Endothelial cell of umbilical vein (primary cell): ENCODE results near the gene CEBPZOS. TPM values are rescaled to one million over a fixed set of nuclear protein-coding genes. Genes with fewer than 3 reads are reported as not detected.

Source experiments
- BruUV-seq: library from RNA; stranded (reverse); fragments of 400-500 nt; replicated peaks from 2 replicates; lab custom pipeline; 2021; lab: Mats Ljungman, UMichigan
- CTCF ChIA-PET: fragments of 300-600, 350-600 bp; sonication (Branson Sonifier 250); formaldehyde crosslinking; loops from one replicate; lab custom pipeline; 2021; ENCODE audit warnings: antibody characterized with exemption, inconsistent platforms; lab: Charles Lee
- POLR2A ChIA-PET: fragments of 300-600, 350-600 bp; sonication (Branson Sonifier 250); formaldehyde crosslinking; loops from one replicate; lab custom pipeline; 2021; ENCODE audit warnings: antibody characterized with exemption, inconsistent platforms; lab: Charles Lee
- DNase-seq: peaks from one replicate; pipeline ENCODE4 v3.0.0-alpha.2; 2011; ENCODE audit warnings: low read depth, low spot score
- FAIRE-seq: peaks from 2 replicates; lab custom pipeline; 2011; peaks lifted over from hg19 to GRCh38; lab: Jason Lieb, UNC
- H2AFZ ChIP-seq: 2 replicates; pipeline ENCODE4 v1.6.0; 2012; ENCODE audit warnings: low read depth, low read length, control low read depth, inconsistent platforms
- H3K27ac ChIP-seq: 2 replicates; pipeline ENCODE4 v1.5.1; 2011; ENCODE audit warnings: low read depth, mild to moderate bottlenecking, control low read depth, low read length, moderate library complexity; ENCODE audit not compliant: insufficient read depth
- H3K27me3 ChIP-seq, 2 experiments: 2 replicates each; pipeline versions ENCODE4 v1.6.0 to v1.6.1; 2011; ENCODE audit warnings: low read length in 2 of 2, mixed read lengths in 1 of 2; ENCODE audit not compliant: control insufficient read depth in 2 of 2, insufficient read depth in 2 of 2
- H3K36me3 ChIP-seq, 2 experiments: 2 replicates in 1 of 2; 3 replicates in 1 of 2; pipeline ENCODE4 v1.5.1; 2011; ENCODE audit warnings: low read length in 2 of 2, mild to moderate bottlenecking in 1 of 2, moderate library complexity in 1 of 2; ENCODE audit not compliant: control insufficient read depth in 2 of 2, insufficient read depth in 2 of 2; ENCODE audit errors: extremely low read depth in 1 of 2
- H3K4me1 ChIP-seq: 3 replicates; pipeline ENCODE4 v1.5.1; 2011; ENCODE audit warnings: mild to moderate bottlenecking, low read length; ENCODE audit not compliant: control insufficient read depth, insufficient read depth; ENCODE audit errors: extremely low read depth
- H3K4me2 ChIP-seq: 2 replicates; pipeline ENCODE4 v1.6.1; 2011; ENCODE audit warnings: low read length, control low read depth, mixed read lengths; ENCODE audit not compliant: insufficient read depth
- H3K4me3 ChIP-seq, 3 experiments: fragments of 200-600 bp in 1 of 3; sonication (generic), shearing (Covaris generic) in 1 of 3; replicated peaks in 1 of 3; 2 replicates each; pipeline ENCODE4 v1.5.1; 2011 to 2016; ENCODE audit warnings: control low read depth in 3 of 3, low read length in 3 of 3, mild to moderate bottlenecking in 2 of 3, inconsistent platforms in 1 of 3, low read depth in 1 of 3, moderate library complexity in 1 of 3; ENCODE audit not compliant: insufficient read depth in 1 of 3
- H3K79me2 ChIP-seq: 2 replicates; pipeline ENCODE4 v1.6.0; 2012; ENCODE audit warnings: low read length, inconsistent platforms; ENCODE audit not compliant: control insufficient read depth, insufficient read depth
- H3K9ac ChIP-seq: replicated peaks from 2 replicates; pipeline ENCODE3; 2011; ENCODE audit warnings: low read length, control low read depth; ENCODE audit not compliant: insufficient read depth; ENCODE audit errors: extremely low read depth
- H3K9me1 ChIP-seq: replicated peaks from 3 replicates; pipeline ENCODE4 v1.6.0; 2011; ENCODE audit warnings: mild to moderate bottlenecking, low read length; ENCODE audit not compliant: control insufficient read depth, insufficient read depth; ENCODE audit errors: extremely low read depth
- H3K9me3 ChIP-seq: replicated peaks from 2 replicates; pipeline ENCODE4 v1.5.1; 2012; ENCODE audit warnings: low read length, inconsistent platforms; ENCODE audit not compliant: control insufficient read depth, insufficient read depth
- H4K20me1 ChIP-seq: replicated peaks from 2 replicates; pipeline ENCODE3; 2011; ENCODE audit warnings: mild to moderate bottlenecking, low read length; ENCODE audit not compliant: control insufficient read depth, insufficient read depth; ENCODE audit errors: extremely low read depth
- EZH2 ChIP-seq: IDR thresholded peaks from 2 replicates; pipeline ENCODE4 v1.6.1; 2012; ENCODE audit warnings: borderline replicate concordance, low read depth, mild to moderate bottlenecking, moderate library complexity, low read length, inconsistent platforms; ENCODE audit not compliant: severe bottlenecking
- FOS ChIP-seq: IDR thresholded peaks from 2 replicates; pipeline ENCODE4 v1.6.1; 2011; ENCODE audit warnings: mild to moderate bottlenecking, low read length, moderate library complexity, borderline replicate concordance; ENCODE audit not compliant: insufficient read depth
- GATA2 ChIP-seq: IDR thresholded peaks from 2 replicates; pipeline ENCODE4 v1.7.0; 2011; ENCODE audit warnings: low read depth, mild to moderate bottlenecking, moderate library complexity, mixed read lengths, low read length; ENCODE audit not compliant: insufficient read length, insufficient read depth
- JUN ChIP-seq: IDR thresholded peaks from 2 replicates; pipeline ENCODE4 v1.6.1; 2011; ENCODE audit warnings: borderline replicate concordance, low read depth; ENCODE audit not compliant: insufficient read length, insufficient read depth
- MAX ChIP-seq: IDR thresholded peaks from 2 replicates; pipeline ENCODE4 v1.6.1; 2011; ENCODE audit not compliant: insufficient read depth, insufficient read length
- MYC ChIP-seq: IDR thresholded peaks from one replicate; pipeline ENCODE4 v1.6.1; 2011; ENCODE audit warnings: mild to moderate bottlenecking, low read depth, low read length
- POLR2A ChIP-seq: IDR thresholded peaks from 2 replicates; pipeline ENCODE4 v1.6.1; 2012; ENCODE audit warnings: low read depth, mild to moderate bottlenecking, control low read depth, low read length
- POLR2AphosphoS5 ChIP-seq: IDR thresholded peaks from 2 replicates; pipeline ENCODE4 v1.6.1; 2012; ENCODE audit warnings: low read depth, mild to moderate bottlenecking, control low read depth, low read length, moderate library complexity; ENCODE audit not compliant: insufficient read depth
- dilution Hi-C: fragments of 300-500 bp; cut with MboI; formaldehyde crosslinking; loops from one replicate; pipeline ENCODE4 v1.15.0; 2019; ENCODE audit warnings: low sequenced_read_pairs; ENCODE audit not compliant: extremely low pct_ligation_motif_present
- intact Hi-C: fragments of 100-400 bp; cut with micrococcal nuclease; formaldehyde crosslinking; loops from one replicate; pipeline ENCODE4 v1.10.0; 2022
- polyA plus RNA-seq, 4 experiments: library from polyadenylated mRNA; depleted of rRNA in 3 of 4; stranded (reverse) in 3 of 4; unstranded in 1 of 4; fragments of >200 nt; gene quantifications; 2 replicates each; pipeline versions ENCODE4 v1.2.1 to v1.2.3, GENCODE V29; 2011 to 2012; ENCODE audit warnings: missing spikeins in 1 of 4
- total RNA-seq: library from RNA; stranded (reverse); gene quantifications from 2 replicates; pipeline ENCODE4 v1.2.3, GENCODE V29; 2021
- TF ChIP-seq, protein P1 (sequence below), 2 donors: IDR thresholded peaks; 1 replicate in 1 of 2; 2 replicates in 1 of 2; pipeline ENCODE4 v1.5.1; 2011; ENCODE audit warnings: low read length in 2 of 2, mild to moderate bottlenecking in 2 of 2, moderate library complexity in 2 of 2, control low read depth in 1 of 2, inconsistent platforms in 1 of 2, low read depth in 1 of 2; ENCODE audit not compliant: insufficient read depth in 1 of 2; ENCODE audit errors: extremely low read depth in 1 of 2

Gene CEBPZOS
- total and polyA plus RNA-seq, 2 donors (not counting 3 experiments of a cell fraction or from before 2014, with no cell fraction given) = 29.1 to 36.3 TPM

GRCh38 chr2:37154785-37155184, 41.5 kb upstream of the CEBPZOS start:
- no peak overlapping the region for H3K4me2 ChIP-seq
- no peak overlapping the region for H3K9ac ChIP-seq
- peaks cover 49% of the 10 kb centered on the region for H3K79me2 ChIP-seq
- CTCF ChIA-PET = no interaction called here
- no TSS peak for BruUV-seq
- no peak overlapping the region for H2AFZ ChIP-seq
- no peaks in the 10 kb centered on the region for H4K20me1 ChIP-seq
- DNase-seq = no peak
- H3K9me3 ChIP-seq = no peaks in the 10 kb centered on the region
- no peak overlapping the region for H3K4me3 ChIP-seq
- POLR2A ChIA-PET = no interaction called here
- TF ChIP-seq, protein P1, sequence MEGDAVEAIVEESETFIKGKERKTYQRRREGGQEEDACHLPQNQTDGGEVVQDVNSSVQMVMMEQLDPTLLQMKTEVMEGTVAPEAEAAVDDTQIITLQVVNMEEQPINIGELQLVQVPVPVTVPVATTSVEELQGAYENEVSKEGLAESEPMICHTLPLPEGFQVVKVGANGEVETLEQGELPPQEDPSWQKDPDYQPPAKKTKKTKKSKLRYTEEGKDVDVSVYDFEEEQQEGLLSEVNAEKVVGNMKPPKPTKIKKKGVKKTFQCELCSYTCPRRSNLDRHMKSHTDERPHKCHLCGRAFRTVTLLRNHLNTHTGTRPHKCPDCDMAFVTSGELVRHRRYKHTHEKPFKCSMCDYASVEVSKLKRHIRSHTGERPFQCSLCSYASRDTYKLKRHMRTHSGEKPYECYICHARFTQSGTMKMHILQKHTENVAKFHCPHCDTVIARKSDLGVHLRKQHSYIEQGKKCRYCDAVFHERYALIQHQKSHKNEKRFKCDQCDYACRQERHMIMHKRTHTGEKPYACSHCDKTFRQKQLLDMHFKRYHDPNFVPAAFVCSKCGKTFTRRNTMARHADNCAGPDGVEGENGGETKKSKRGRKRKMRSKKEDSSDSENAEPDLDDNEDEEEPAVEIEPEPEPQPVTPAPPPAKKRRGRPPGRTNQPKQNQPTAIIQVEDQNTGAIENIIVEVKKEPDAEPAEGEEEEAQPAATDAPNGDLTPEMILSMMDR (IDR thresholded peaks at IDR 0.05; ENCODE audit: extremely low read depth in 1 of 2, insufficient read depth in 1 of 2, low read depth in 1 of 2, low read length in 2 of 2) = no peak
- TF ChIP-seq JUN (no peak), GATA2 (no peak), MYC (no peak), MAX (no peak), POLR2AphosphoS5 (no peak), EZH2 (no peak), FOS (no peak), POLR2A (no peak)
- no peak for FAIRE-seq
- H3K27ac ChIP-seq = no peak overlapping the region
- H3K36me3 ChIP-seq = no peaks in the 10 kb centered on the region
- dilution Hi-C loops = no loop called here
- intact Hi-C loops = no loop called here
- no peaks in the 10 kb centered on the region for H3K27me3 ChIP-seq
- peaks cover 40% of the 10 kb centered on the region for H3K4me1 ChIP-seq
- no peaks in the 10 kb centered on the region for H3K9me1 ChIP-seq
